Right atrium auricular region (tissue), 2 donors: Measurements from ENCODE around the gene LRRC73. TPM values are rescaled to one million over a fixed set of nuclear protein-coding genes. Genes with fewer than 3 reads are reported as not detected.
"Not testable (repeated sequence)": the region's sequence is repeated elsewhere in the genome, so short reads cannot be mapped to it uniquely, and the experiment has no call there.

ENCODE experiments used
- DNase-seq: peaks from one replicate; pipeline ENCODE4 v3.0.0-alpha.2; 2019; ENCODE audit warnings: low spot score
- H3K27ac ChIP-seq, 2 donors: fragments of 200-600 bp; sonication (generic); 1 replicate in 1 of 2; 2 replicates in 1 of 2; pipeline ENCODE4 v1.5.1; 2016 to 2019
- H3K27me3 ChIP-seq, 2 donors: fragments of 200-600 bp; sonication (generic); one replicate each; pipeline versions ENCODE4 v1.5.1 to v1.6.0; 2017 to 2019
- H3K36me3 ChIP-seq: fragments of 200-600 bp; sonication (generic); one replicate; pipeline ENCODE4 v1.5.1; 2016
- H3K4me1 ChIP-seq, 2 donors: fragments of 200-600 bp; sonication (generic); one replicate each; pipeline versions ENCODE4 v1.5.1 to v1.6.0; 2017 to 2019
- H3K4me3 ChIP-seq, 2 donors: fragments of 200-600 bp; sonication (generic); 1 replicate in 1 of 2; 2 replicates in 1 of 2; pipeline ENCODE4 v1.5.1; 2017 to 2019; ENCODE audit warnings: mild to moderate bottlenecking in 1 of 2, moderate library complexity in 1 of 2
- H3K9me3 ChIP-seq, 2 donors: fragments of 200-600 bp; sonication (generic); one replicate each; pipeline ENCODE4 v1.5.1; 2019
- total RNA-seq, 2 donors: library from RNA; depleted of rRNA; stranded (reverse); fragments of >200 nt; gene quantifications; one replicate each; pipeline ENCODE4 v1.1.0, GENCODE V29; 2016
- TF ChIP-seq, protein P1 (sequence below), 2 donors: fragments of 200-600 bp; sonication (generic); IDR thresholded peaks; one replicate each; pipeline ENCODE4 v1.5.1; 2019; ENCODE audit warnings: antibody characterized with exemption in 2 of 2

The LRRC73 gene
- total RNA-seq, 2 donors from 2014 or later: 0.41 to 0.90 TPM

DNA sequence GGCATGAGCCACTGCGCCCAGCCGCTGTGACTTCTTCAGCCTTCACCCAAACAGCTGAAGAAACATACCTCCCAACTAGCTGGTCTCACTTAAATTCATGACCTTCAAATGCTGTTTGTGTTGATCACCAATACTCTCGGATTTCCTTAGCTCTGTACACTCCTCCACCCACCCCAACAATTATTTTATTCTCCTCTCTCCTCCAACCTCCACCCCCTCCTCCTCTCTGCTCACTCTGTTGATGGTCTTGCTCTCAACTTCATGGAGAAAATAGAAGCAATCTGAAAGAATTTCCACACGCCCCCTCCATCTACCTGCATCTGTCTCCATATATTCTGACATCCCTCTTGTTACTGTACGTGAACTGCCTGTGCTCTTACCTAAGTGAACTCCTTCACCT lies 48.2 kb downstream of the LRRC73 start:
- no peaks in the 10 kb centered on the region for H3K4me1 ChIP-seq

DNA sequence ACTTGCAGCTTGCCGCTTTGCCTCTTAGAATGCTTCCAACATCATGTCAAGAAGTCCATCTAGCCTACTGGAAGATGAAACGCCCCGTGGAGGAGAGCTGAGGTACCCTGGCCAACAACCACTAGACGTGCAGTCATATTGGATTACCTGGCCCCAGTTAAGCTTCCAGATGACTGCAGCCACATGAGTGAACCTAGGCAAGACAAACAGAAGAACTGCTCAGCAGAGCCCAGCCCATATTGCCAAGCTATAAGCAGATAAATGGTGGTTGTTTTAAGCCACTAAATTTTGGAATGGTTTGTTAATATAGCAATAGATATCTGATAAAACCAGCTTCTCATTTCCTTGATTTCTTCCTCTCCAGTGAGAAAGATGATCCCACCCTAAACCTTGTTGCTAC lies 50.1 kb downstream of the LRRC73 start:
- DNase-seq: no peak
- TF ChIP-seq, protein P1, sequence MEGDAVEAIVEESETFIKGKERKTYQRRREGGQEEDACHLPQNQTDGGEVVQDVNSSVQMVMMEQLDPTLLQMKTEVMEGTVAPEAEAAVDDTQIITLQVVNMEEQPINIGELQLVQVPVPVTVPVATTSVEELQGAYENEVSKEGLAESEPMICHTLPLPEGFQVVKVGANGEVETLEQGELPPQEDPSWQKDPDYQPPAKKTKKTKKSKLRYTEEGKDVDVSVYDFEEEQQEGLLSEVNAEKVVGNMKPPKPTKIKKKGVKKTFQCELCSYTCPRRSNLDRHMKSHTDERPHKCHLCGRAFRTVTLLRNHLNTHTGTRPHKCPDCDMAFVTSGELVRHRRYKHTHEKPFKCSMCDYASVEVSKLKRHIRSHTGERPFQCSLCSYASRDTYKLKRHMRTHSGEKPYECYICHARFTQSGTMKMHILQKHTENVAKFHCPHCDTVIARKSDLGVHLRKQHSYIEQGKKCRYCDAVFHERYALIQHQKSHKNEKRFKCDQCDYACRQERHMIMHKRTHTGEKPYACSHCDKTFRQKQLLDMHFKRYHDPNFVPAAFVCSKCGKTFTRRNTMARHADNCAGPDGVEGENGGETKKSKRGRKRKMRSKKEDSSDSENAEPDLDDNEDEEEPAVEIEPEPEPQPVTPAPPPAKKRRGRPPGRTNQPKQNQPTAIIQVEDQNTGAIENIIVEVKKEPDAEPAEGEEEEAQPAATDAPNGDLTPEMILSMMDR (IDR thresholded peaks at IDR 0.05): no peak
- Histone ChIP-seq H3K36me3 (no peaks in the 10 kb centered on the region), H3K4me1 (peaks cover 0 to 11% of the 10 kb centered on the region in 2 donors), H3K9me3 (no peaks in the 10 kb centered on the region), H3K27ac (no peak overlapping the region), H3K27me3 (peaks cover 0 to 6% of the 10 kb centered on the region in 2 donors), H3K4me3 (no peak overlapping the region)

More for the DNA sequence above, 48.2 kb downstream of the LRRC73 start:
- Histone ChIP-seq H3K9me3 (no peaks in the 10 kb centered on the region), H3K36me3 (no peaks in the 10 kb centered on the region), H3K4me3 (no peak overlapping the region), H3K27me3 (no peaks in the 10 kb centered on the region), H3K27ac (no peak overlapping the region)
- TF ChIP-seq, protein P1 (IDR thresholded peaks at IDR 0.05): no peak
- DNase-seq: no peak

DNA sequence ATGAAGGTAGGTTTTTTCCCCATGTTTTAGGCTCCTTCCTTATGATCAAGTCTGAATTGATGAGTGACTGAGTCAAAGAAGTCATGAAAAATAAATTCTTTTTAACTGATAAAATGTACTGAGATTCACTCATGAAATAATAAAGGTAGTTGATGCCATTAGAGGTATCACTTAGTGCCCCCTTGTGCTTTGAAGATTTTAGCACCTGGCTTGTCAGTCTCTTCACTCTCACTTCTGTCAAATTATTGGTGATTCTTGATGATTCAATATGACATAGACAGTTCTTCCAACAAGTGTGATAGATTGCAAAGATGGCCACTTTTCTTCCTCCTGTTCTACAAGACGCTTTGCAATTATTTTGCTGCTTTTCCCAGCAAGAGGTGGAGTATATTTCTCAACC lies 50.6 kb downstream of the LRRC73 start:
- TF ChIP-seq, protein P1 (IDR thresholded peaks at IDR 0.05): no peak
- no peak for DNase-seq
- no peak overlapping the region for H3K27ac ChIP-seq
- no peaks in the 10 kb centered on the region for H3K9me3 ChIP-seq
- no peak overlapping the region for H3K4me3 ChIP-seq
- peaks cover 0 to 6% of the 10 kb centered on the region in 2 donors for H3K27me3 ChIP-seq
- H3K36me3 ChIP-seq: no peaks in the 10 kb centered on the region
- peaks cover 0 to 16% of the 10 kb centered on the region in 2 donors for H3K4me1 ChIP-seq

DNA sequence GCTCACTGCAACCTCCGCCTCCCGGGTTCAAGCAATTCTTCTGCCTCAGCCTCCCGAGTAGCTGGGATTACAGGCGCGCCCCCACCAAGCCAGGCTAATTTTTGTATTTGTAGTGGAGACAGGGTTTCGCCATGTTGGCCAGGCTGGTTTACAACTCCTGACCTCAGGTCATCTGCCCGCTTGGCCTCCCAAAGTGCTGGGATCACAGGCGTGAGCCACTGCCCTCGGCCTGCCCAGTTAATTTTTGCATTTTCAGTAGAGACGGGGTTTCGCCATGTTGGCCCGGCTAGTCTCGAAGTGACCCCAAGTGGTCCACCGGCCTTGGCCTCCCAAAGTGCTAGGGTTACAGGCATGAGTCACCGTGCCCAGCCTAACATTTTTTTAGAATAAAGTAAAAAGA lies 52.0 kb downstream of the LRRC73 start:
- not testable (repeated sequence) for H3K36me3 ChIP-seq, H3K9me3 ChIP-seq, H3K4me3 ChIP-seq, H3K27me3 ChIP-seq, H3K27ac ChIP-seq, DNase-seq
- peaks cover 0 to 20% of the 10 kb centered on the region in 2 donors for H3K4me1 ChIP-seq

DNA sequence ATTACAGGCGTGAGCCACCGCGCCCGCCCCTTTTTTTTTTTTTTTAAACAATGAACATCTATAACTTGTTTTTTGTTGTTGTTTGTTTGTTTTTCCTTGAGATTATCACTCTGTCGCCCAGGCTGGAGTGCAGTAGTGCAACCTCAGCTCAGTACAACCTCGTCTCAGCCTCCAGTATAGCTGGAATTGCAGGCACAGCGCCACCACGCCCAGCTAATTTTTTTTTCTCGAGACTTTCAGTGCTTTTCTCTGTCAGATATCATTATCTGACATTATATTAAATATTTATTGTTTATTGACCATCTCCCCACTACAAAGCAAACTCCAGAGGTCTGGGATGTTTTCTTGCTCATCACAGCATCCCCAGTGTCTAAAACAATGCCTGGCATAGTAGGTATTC lies 52.5 kb downstream of the LRRC73 start:
- no peaks in the 10 kb centered on the region for H3K36me3 ChIP-seq
- H3K4me3 ChIP-seq: no peak overlapping the region
- DNase-seq: no peak
- no peak overlapping the region for H3K27ac ChIP-seq
- H3K9me3 ChIP-seq: no peaks in the 10 kb centered on the region
- peaks cover 0 to 6% of the 10 kb centered on the region in 2 donors for H3K27me3 ChIP-seq
- H3K4me1 ChIP-seq: peaks cover 0 to 20% of the 10 kb centered on the region in 2 donors
- TF ChIP-seq, protein P1 (IDR thresholded peaks at IDR 0.05): no peak

Other genes starting within 250 kb of the LRRC73 start
- gene SLC22A7, start 212.1 kb downstream of the LRRC73 start, total RNA-seq: not detected
- gene CRIP3, start 201.5 kb downstream of the LRRC73 start, total RNA-seq: 1 to 10 TPM in 1 of 2 donors, not detected in 1; 1.5 TPM
- 10 to 100 TPM; 10.1 to 11.3 TPM for gene ZNF318, start 140.7 kb downstream of the LRRC73 start, total RNA-seq
- gene ABCC10, start 82.8 kb downstream of the LRRC73 start, total RNA-seq: 1 to 10 TPM; 7.1 to 7.8 TPM
- 1 to 10 TPM in 1 of 2 donors, not detected in 1; 1.3 TPM for gene DLK2, start 54.8 kb downstream of the LRRC73 start, total RNA-seq
- 10 to 100 TPM; 15.8 to 22.0 TPM for gene TJAP1, start 32.8 kb downstream of the LRRC73 start, total RNA-seq
- gene YIPF3, start 6.6 kb upstream of the LRRC73 start, total RNA-seq: 100 to 1,000 TPM in 1 of 2 donors, 10 to 100 TPM in 1; 84.0 to 103 TPM
- 10 to 100 TPM; 13.5 to 13.9 TPM for gene POLR1C, start 6.7 kb upstream of the LRRC73 start, total RNA-seq
- gene XPO5, start 65.7 kb upstream of the LRRC73 start, total RNA-seq: 10 to 100 TPM in 1 of 2 donors, 1 to 10 TPM in 1; 8.8 to 11.8 TPM
- gene POLH, start 65.8 kb upstream of the LRRC73 start, total RNA-seq: 1 to 10 TPM; 5.5 to 6.2 TPM
- gene GTPBP2, start 118.9 kb upstream of the LRRC73 start, total RNA-seq: 10 to 100 TPM; 15.7 to 20.7 TPM
- gene MAD2L1BP, start 125.5 kb upstream of the LRRC73 start, total RNA-seq: 10 to 100 TPM; 22.8 to 28.2 TPM
- under 1 TPM in 1 of 2 donors, not detected in 1; 0.12 TPM for gene RSPH9, start 134.7 kb upstream of the LRRC73 start, total RNA-seq
- gene MRPS18A, start 177.4 kb upstream of the LRRC73 start, total RNA-seq: 10 to 100 TPM; 40.4 to 42.7 TPM